SK-N-SH treated with all-trans-retinoic acid at 6 μM for 48 hours (cell line): Measurements from ENCODE around the gene PLB1.

ENCODE experiments used
- ARNTL ChIP-seq: fragments of 450-650 bp; formaldehyde crosslinking; IDR thresholded peaks from 2 replicates; pipeline ENCODE4 v1.5.0; 2020; ENCODE audit warnings: low read depth, mild to moderate bottlenecking, moderate library complexity, borderline replicate concordance
- CREB5 ChIP-seq: fragments of 250-450 bp; sonication (Bioruptor Pico); IDR thresholded peaks from 2 replicates; pipeline ENCODE4 v1.5.1; 2020; ENCODE audit warnings: low read depth, mild to moderate bottlenecking, moderate library complexity
- ISL1 ChIP-seq: fragments of 250-450 bp; sonication (Bioruptor Pico); IDR thresholded peaks from 2 replicates; pipeline ENCODE4 v2.1.2; 2022; ENCODE audit warnings: mild to moderate bottlenecking, moderate library complexity
- PATZ1 ChIP-seq: fragments of 250-450 bp; sonication (Bioruptor Pico); IDR thresholded peaks from 2 replicates; pipeline ENCODE4 v1.8.0; 2020; ENCODE audit warnings: mild to moderate bottlenecking, moderate library complexity, borderline replicate concordance
- RARB ChIP-seq: fragments of 250-450 bp; sonication (Bioruptor Pico); IDR thresholded peaks from 2 replicates; pipeline ENCODE4 v1.8.0; 2021; ENCODE audit warnings: mild to moderate bottlenecking, moderate library complexity
- ZC3H10 ChIP-seq: fragments of 250-450 bp; sonication (Bioruptor Pico); IDR thresholded peaks from 2 replicates; pipeline ENCODE4 v1.5.1; 2021; ENCODE audit warnings: mild to moderate bottlenecking, moderate library complexity
- ZFP3 ChIP-seq: fragments of 250-450 bp; sonication (Bioruptor Pico); IDR thresholded peaks from 2 replicates; pipeline ENCODE4 v1.5.0; 2020; ENCODE audit warnings: mild to moderate bottlenecking, moderate library complexity
- ZFP30 ChIP-seq: fragments of 450-650 bp; formaldehyde crosslinking; IDR thresholded peaks from 2 replicates; pipeline ENCODE4 v1.5.0; 2022; ENCODE audit warnings: mild to moderate bottlenecking, moderate library complexity
- ZNF565 ChIP-seq: fragments of 450-650 bp; formaldehyde crosslinking; conservative IDR thresholded peaks from 2 replicates; pipeline ENCODE4 v1.5.0; 2020; ENCODE audit warnings: low read depth, mild to moderate bottlenecking, moderate library complexity

GRCh38 chr2:28587526-28588291, 91.8 kb downstream of the PLB1 start:
- no peak for TF ChIP-seq CREB5
- no peak for TF ChIP-seq RARB
- no peak for TF ChIP-seq PATZ1 (CRISPR knock-in tag)
- TF ChIP-seq ZNF565 (CRISPR knock-in tag), result no peak
- no peak for TF ChIP-seq ISL1
- TF ChIP-seq ZFP3 (CRISPR knock-in tag), result no peak
- TF ChIP-seq ZC3H10 (CRISPR knock-in tag), result no peak
- no peak for TF ChIP-seq ARNTL (CRISPR knock-in tag)
- TF ChIP-seq ZFP30 (CRISPR knock-in tag), result no peak
